GM03348 (cell line): Measurements from ENCODE around the gene UST.

Source experiments
- DNase-seq: peaks from one replicate; pipeline ENCODE4 v3.0.0; 2012; ENCODE audit warnings: low spot score

The UST gene

DNA sequence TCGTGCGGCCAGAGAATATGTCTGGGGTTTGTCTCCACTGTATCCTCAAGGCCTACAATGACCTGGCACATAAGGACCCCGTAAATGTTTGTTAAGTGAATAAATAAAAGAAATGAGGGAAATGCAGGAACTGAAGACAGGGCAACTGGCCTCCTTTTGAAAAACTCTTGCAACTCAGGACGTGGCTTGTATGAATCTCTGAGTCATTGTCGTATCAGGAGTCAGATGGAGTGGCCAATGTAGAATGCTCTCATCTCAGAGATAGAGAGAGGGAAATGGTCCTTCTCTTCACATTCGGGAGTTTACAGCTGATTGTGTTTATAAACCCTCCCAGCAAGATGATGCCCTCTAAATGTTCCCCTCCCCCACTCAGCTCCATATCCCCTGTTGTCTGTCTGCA lies 57.1 kb downstream of the UST start:
- DNase-seq, result no peak

DNA sequence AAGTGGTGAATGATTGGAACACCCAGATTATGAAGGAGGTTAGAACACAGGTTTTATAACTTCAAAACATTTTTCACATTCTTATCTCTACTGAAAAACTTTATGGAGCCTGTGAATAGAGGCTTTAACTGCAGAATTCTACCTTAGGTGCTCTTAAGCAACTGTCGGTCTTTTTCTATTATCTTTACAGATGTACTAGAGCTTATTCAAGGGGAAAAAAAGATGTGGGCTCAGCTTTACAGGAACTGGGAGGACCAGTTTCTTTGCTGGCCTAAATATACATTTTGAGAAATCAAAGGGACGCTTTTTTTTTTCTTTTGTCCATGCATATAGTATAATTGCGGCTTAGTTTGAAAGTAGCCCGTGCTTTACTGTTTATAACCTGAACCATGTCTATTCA lies 58.9 kb downstream of the UST start:
- DNase-seq, result no peak

DNA sequence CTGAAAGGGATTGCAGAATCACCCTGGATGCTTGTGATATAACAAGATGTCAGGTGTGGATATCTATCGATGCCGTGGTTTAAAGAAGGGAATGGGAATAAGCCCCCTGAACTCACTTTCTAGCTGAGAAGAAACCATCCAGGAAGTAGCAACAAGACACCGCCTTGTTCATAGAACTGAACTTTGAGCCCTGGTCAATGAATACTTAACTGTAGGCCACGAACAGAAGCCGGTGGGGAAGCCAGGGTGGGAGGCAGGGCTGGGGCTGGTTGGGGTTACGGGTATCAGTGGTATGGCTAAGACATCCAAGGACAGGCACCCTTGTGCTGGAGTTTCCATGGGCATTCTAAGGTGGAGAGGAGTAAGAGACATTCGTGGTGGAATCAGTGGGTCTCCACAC lies 61.0 kb downstream of the UST start:
- no peak for DNase-seq

DNA sequence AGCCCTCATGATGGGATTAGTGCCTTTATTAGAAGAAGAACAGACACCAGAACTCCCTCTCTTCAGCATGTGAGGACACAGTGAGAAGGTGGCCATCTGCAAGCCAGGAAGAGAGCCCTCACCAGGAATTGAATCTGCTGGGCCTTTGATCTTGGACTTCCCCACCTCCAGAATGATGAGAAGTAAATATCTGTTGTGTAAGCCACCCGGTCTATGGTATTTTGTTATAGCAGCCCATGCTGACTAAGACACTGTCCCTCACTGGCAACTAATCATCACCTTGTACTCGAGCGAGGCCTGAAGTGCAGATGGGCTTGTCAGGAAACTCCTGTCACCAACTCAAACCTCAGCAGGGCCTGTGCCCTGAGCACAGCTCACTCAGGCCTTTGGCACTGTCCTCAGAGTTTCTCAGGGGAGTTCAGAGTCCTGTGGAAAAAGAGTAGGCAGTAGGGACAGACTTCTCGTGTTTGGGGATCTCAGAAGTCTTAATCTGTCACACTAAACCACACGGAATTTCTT lies 62.0 kb downstream of the UST start:
- DNase-seq, result no peak

DNA sequence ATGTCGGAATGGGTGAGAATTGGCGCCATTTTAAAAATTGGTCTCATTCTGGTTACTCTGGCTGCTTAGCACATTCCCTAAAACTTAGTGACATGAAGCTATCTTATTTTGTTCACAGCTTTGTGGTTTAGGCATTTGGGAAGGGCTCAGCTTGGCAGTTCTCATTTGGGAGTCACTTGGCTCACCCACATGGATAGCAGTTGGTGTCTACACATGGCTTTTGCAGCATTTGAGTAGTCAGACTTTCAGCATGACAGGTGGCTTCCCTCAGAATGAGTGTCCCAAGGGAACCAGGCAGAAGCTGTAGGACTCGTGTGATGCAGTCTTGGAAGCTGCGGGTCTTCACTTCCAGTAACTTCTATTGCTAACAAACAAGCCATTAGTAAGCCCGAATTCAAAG lies 64.6 kb downstream of the UST start:
- DNase-seq, result no peak

DNA sequence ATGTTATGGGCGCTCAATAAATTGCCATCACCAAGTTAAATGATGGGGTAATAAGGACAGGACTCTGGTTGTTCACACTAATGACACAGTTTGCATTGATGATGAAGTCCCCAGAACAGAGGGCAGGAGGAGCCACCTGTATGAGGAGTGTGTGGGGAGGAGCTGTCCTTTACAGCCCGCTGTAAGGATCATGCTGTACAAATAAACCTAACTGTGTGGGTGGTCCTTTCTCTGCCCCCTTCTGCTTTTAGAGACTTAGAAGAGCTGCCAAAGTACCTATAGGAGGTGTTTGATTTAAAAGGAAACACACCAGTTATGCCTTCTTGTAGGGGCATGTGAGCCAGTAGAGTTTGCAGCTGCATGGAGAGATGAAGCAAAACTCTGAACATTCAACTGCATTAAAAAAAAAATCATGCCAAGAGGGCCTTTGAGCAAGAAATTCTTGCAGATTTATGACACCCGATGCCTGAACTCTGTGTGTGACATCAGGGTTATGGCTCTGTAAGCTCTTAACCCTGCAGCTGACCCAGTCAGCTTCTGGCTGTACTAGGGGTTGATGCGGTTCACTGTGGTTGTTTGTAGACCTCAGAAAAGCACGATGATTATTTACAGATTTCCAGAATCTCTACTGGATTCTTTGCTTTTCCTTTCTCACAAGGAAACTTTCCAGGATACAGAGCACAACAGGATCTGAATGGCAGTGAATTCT lies 67.4 kb downstream of the UST start:
- no peak for DNase-seq

DNA sequence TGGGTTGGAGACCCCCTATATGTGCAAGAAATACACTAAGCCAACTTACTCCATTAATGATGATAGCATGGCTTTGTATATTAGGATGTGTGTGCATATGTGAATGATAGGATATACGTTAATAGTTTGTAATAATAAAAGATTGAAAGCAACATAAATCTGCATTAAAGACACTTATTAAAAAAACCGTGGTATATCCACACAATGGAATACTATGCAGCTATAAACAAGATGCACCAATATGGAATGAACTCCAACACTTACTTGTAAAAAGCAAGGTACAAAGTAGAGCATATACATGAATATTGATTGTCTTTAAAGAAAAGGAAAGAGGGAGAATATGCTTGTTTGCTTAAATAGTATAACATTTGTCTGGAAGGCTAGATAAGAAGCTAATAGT lies 68.0 kb downstream of the UST start:
- no peak for DNase-seq

DNA sequence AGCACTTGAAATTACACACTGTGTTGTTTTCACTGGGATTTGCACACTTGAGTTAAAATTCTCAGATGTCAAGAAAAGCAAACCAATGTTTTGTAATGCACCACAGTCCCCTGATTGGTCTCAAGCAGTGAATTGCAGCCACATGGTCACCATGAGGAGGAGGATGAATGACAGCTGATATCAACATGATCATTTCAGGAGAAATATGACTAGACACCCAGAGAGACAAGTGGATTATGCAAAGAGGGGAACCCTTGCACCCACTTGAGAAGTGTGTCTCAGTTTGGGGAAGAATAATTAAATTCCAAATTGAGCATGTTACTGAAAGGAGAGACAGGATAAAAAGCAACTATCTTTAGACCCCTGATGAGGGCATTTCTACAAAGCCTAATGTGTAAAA lies 69.3 kb downstream of the UST start:
- no peak for DNase-seq

DNA sequence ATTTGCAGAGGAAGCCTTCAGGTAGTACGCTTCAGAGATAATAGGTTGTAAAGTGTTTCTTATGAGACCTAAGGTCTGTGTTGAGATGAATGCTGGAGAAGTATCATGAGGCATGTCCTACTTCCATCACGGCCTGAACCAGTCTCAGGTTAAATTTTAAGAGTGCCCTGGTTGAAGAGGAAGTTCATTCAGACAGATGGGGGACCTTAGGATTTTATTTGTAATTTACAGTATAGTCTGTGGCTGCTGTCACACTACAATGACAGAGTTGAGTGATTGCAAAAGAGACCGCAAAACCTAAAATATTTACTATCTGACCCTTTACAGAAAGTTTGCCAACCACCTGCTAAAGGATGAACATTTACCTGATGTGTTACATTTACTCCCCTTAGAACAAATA lies 70.9 kb downstream of the UST start:
- no peak for DNase-seq

DNA sequence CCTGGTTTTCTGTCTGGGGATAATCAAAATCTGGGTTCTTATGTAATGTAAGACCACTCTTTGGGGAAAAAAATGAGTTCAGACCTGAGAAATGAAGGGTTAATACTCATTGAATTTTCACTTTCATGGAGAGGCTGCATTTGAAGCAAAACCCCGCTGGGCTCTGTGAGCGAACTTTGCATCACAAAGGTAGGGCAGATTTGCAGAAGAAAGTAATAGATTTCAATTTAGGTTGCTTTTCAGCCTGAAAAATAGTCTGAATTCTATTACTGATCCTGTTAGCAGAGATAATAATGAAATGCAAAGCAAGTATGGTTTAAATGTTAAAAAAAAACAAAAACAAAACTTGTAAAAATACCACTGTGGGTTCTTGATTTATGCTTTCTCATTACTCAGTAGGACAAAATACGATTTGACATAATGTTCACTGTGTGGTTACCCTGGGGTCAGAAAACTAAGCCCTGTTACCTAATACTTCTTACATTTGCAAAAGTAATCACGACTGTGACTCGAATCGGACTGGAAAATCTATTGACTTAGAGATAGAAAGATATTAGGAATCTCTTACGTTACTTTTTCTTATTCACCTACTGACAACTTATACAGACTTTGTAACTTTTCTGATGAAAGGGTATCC lies 72.2 kb downstream of the UST start:
- DNase-seq, result no peak

DNA sequence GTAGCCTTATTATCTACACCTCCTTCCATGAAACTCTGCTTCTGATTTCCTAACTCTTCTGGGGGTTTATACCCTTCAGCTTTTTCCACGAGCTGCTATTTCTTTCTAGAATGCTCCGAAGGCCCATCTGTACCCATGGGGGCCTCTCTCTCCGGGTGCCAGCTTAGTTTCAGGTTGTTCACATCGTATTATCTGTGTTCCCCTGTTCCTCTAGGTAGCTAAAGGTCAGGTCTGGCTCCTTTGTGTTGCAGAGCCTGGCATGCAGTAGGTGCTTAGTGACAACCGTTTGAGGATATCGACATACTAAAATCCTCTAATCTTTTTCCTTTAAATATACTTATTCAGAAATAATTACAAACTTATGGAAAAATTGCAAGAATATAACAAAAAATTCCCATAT lies 73.0 kb downstream of the UST start:
- DNase-seq, result no peak

DNA sequence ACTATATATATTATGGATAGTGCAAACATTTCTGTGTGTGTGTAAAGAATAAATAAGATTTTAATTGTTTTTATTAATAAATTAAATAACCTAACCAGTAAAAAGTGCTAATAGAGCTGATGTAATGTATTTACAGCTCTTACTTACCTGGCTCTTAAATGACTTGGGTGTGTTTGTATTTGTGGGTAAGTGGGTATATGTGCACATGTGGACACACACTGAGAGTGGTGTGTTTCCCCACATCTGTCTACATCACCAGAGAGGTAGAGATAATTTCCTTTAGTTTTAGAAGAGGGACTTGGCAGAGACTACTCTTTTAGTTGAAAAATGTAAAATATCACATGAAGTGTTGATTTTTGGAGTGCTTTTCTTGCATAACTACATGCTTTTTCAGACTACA lies 76.0 kb downstream of the UST start:
- no peak for DNase-seq

DNA sequence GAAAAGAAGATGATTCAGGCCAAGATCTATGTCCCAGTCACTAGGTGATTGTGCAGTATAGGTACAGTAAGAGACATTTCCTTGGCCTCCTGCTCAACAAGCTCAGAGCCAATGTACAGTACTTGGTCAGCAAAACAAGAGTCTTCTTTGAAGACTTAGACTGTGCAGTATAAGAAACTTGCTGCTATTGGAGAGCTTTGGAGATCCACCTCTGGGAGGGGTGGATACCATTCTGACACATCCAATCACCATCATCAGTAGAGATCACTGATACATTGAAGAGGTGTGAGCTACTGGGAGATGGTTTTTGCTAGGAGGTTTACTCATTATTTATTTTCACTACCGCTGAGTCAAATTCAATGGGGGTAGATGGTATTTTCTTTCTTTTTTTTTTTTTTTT lies 77.5 kb downstream of the UST start:
- DNase-seq, result no peak

DNA sequence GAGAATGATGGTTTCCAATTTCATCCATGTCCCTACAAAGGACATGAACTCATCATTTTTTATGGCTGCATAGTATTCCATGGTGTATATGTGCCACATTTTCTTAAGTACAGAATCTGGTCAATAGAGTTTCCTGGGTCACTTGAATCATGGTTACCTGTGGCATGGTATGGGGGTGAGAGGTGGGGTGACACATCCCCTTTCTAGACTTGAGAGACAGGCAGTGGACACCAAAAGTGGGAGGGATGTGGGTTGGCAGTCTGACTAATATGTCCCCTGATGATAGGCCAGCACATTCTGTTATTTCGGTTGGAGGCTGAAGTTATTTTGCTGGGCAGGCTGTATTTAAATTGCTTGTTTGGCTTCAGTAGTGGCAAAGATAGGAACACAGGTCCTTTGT lies 78.1 kb downstream of the UST start:
- DNase-seq, result no peak

DNA sequence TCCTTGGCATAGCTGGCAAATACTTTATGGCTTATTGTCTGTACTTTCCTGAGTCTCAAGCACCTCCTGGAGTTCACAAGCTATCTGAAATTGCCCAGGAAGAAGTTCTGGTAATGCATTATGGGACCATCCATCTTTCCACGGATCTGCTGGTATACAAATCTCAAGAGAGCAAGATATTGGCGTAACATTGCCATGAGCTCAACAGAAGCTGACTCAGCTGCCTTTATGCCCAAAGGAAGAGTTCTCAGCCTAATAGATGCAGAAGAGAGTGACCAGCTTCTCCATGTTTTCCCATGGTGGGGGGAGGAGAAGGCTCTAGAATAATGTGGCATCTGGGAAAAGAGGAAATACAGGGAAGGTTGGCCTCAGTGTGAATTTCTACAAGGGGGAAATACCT lies 78.7 kb downstream of the UST start:
- no peak for DNase-seq

DNA sequence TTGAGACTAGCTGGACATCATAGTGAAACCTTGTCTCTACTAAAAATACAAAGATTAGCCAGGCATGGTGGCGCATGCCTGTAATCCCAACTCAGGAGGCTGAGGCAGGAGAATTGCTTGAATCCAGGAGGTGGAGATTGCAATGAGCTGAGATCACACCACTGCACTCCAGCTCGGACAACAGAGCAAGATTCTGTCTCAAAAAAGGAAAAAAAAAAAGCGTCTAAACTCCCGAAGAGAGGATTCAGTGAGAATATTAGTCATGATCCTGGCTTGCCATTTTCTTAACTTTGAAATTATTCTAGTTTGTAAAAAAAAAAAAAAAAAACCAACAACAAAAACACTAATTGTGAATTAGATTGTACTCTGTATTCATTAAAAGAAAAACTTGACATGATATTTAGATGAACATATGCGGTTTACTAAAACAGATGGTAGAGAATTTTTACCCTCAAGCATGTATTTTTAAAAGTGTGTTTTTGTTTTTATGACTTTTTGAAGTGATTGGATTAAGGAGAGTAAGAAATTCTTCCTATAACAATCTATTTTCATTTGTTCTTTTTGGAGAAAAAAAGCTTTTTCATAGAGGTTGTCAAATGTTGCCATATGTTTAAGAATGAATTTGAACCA lies 80.7 kb downstream of the UST start:
- DNase-seq, result no peak

DNA sequence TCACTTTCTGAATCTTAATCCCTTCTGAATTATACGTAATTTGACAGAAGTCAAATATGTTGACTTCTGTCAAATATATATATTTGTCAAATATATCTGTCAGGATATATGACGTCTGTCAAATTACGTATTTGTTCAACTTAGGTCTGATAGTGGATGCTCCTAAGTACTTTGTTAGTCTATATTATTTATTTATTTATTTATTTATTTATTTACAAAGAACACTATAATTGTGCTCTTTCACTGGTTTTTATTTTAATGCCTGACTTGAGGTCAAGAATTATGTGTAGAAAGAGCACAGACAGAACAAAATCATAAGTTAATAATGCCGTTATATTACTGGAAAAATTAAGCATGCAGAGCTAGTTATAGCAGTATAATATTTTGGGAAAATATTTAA lies 81.2 kb downstream of the UST start:
- no peak for DNase-seq

DNA sequence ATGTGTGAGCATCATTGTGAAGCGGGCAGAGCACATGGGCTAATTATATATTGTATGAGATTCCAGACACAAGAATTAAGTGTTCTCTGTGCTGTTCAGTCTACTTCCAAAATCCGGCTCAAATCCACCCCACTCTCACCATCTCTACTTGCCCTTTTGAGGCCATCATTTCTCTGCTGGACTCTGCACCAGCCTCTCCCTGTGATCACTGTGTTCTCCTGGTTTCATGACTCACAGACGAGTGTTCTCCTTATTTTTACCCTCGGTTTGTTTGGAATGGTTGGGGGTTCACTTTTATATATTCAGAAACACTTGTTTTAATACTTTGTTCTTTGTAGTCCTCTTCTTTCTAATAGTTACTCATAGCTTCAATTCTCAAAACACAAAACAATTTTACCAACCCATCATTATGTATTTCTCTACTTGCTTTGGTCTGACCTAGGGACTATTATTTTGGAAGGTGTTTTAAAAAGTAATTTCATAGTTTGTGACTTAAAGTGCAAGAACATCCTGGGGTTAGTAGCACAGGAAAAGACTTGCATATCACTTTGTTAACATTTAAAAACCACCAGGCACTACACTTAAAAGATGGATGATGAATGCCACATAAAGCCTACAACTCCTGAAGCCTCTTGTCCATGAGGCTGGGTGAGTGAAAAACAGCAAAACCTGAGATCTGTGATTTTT lies 82.7 kb downstream of the UST start:
- DNase-seq, result no peak

DNA sequence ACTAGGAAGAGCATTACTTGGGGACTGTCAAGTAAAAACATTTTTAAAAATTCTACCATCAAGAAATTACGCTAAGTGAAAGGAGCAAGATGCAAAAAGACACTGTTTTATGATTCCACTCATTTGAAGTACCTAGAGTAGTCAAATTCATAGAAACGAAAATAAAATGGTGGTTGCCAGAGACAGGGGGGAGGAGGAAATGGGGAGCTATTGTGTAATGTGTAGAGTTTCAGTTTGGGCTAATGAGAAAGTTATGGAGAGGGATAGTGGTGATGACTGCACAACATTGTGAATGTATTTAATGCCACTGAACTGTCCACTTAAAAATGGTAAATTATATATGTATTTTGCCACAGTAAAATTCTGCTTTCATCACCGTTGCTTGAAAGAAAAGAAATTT lies 83.8 kb downstream of the UST start:
- no peak for DNase-seq

DNA sequence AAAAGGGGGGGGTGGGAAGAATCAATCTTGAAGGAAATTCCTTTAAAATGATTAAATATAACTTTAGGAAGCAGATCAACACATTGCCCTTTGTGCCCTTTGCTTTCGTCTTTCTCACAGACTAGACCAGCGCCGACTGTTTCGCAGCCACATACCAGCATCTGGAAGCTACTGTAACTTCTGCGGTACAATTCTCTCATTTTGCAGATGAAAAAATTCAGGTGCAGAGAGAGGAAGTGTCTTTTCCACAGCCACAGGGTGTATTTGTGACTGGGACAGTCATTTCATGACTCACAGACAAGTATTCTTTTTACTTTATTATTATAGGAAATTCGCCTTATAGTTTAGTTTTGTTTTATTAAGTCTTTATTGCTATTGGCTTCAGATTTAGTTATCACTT lies 84.2 kb downstream of the UST start:
- no peak for DNase-seq

DNA sequence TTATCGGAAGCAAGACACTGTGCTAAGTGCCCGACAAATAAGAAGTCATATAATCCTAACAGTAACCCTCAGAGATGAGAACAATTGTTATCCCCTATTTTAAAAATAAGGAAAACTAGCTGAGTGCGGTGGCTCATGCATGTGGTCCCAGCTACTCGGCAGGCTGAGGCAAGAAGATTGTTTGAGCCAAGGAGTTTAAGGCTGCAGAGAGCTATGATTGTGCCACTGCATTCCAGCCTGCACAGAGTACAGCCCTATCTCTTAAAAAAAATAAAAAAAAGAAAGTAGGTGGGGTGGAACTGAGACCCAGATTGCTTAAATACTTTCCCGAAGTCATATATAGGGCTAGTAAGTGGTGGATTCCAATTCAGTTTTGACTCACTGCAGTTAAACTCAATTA lies 84.7 kb downstream of the UST start:
- DNase-seq, result peak; percentile 41

DNA sequence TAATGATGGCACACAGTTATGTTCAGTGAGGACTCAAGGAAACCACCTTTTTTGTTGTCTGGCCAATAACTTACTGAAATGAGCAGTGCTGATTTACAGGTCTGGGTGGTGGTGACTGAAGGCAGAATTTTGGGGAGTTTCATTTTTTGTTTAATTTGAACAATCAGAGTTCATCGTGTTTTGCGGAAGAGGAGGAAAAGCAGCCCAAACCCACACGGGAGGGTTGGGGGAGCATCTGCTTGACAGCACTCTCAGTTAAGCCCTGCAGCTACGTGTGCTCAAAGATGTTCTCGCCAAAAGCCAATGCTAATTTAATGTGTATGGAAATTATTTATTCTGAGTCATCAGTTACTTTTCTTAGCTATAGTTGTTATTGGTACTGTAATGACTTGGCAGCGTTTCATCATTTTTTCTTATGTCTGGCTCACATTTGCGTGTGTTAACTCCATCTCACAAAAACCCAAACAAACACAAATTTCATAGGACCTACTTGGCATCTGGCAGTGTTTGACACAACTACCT lies 89.2 kb downstream of the UST start:
- DNase-seq, result peak; percentile 59

DNA sequence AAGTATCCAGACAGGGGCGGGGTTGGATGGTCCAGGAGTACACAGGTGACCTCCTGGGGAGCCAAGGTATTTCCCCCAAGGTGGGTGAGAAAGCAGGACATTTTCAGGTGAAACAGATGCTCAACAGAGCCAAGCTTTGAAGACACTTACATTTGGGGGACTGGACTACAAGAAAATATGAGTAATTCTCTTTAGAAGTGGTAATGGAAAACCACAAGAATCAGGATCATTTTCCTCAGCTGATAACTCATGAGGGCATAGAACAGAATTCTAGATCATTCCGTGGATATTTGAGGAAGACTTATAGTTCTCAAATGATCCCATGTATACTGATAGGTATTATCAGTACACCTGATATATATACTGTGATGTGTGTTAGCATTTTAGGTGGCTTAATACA lies 89.9 kb downstream of the UST start:
- DNase-seq, result no peak
